Thoracic aorta (tissue), 2 donors: Measurements from ENCODE around the gene DCBLD1. TPM values are rescaled to one million over a fixed set of nuclear protein-coding genes. Genes with fewer than 3 reads are reported as not detected.

Experiments
- ATAC-seq: fragments of 150-250 bp; one replicate; pipeline ENCODE4 v1.8.0; 2017; ENCODE audit warnings: low read depth; ENCODE audit not compliant: insufficient number of reproducible peaks, low FRiP score
- DNase-seq: peaks from one replicate; pipeline ENCODE4 v3.0.0-alpha.2; 2020; ENCODE audit warnings: low spot score
- H3K27ac ChIP-seq, 2 donors: fragments of 200-600 bp; sonication (generic); 1 replicate in 1 of 2; 2 replicates in 1 of 2; pipeline ENCODE4 v1.5.1; 2016; ENCODE audit warnings: mild to moderate bottlenecking in 2 of 2, moderate library complexity in 2 of 2
- H3K27me3 ChIP-seq: fragments of 200-600 bp; sonication (generic); replicated peaks from 2 replicates; pipeline ENCODE4 v1.6.0; 2016; ENCODE audit warnings: mild to moderate bottlenecking; ENCODE audit not compliant: insufficient read depth
- H3K36me3 ChIP-seq: fragments of 200-600 bp; sonication (generic); one replicate; pipeline ENCODE4 v1.5.1; 2016
- H3K4me1 ChIP-seq, 2 donors: fragments of 200-600 bp; sonication (generic); 1 replicate in 1 of 2; 2 replicates in 1 of 2; pipeline versions ENCODE4 v1.5.1 to v1.6.0; 2016; ENCODE audit warnings: low read depth in 2 of 2, mild to moderate bottlenecking in 1 of 2; ENCODE audit not compliant: control insufficient read depth in 1 of 2
- H3K4me3 ChIP-seq: fragments of 200-600 bp; sonication (generic); 2 replicates; pipeline ENCODE4 v1.5.1; 2016; ENCODE audit warnings: mild to moderate bottlenecking
- H3K9me3 ChIP-seq: fragments of 200-600 bp; sonication (generic); 2 replicates; pipeline ENCODE4 v1.5.1; 2016
- CTCF ChIP-seq: fragments of 200-600 bp; sonication (generic); IDR thresholded peaks from one replicate; pipeline ENCODE4 v1.5.1; 2019; ENCODE audit warnings: antibody characterized with exemption
- total RNA-seq, 2 donors: library from RNA; depleted of rRNA; stranded (reverse); fragments of >200 nt; gene quantifications; one replicate each; pipeline versions ENCODE4 v1.1.0 to v1.2.3, GENCODE V29; 2016

Gene DCBLD1
- total RNA-seq, 2 donors from 2014 or later, result 6.4 to 33.2 TPM

- H3K36me3 ChIP-seq, result no peaks in the 10 kb centered on the region
- no peak for ATAC-seq
Measured at GRCh38 chr6:117550618-117551242, 68.3 kb downstream of the DCBLD1 start.

GRCh38 chr6:117552618-117553017 lies 70.1 kb downstream of the DCBLD1 start:
- H3K9me3 ChIP-seq, result no peaks in the 10 kb centered on the region
- no peak for TF ChIP-seq CTCF
- no peak for ATAC-seq
- H3K36me3 ChIP-seq, result no peaks in the 10 kb centered on the region
- no peak overlapping the region for H3K27ac ChIP-seq
- peaks cover 4 to 12% of the 10 kb centered on the region in 2 donors for H3K4me1 ChIP-seq
- no peaks in the 10 kb centered on the region for H3K27me3 ChIP-seq
- no peak overlapping the region for H3K4me3 ChIP-seq
- DNase-seq, result no peak

More at GRCh38 chr6:117550618-117551242, 68.3 kb downstream of the DCBLD1 start:
- Histone ChIP-seq H3K9me3 (no peaks in the 10 kb centered on the region), H3K4me1 (peaks cover 4 to 12% of the 10 kb centered on the region in 2 donors), H3K27me3 (no peaks in the 10 kb centered on the region), H3K27ac (no peak overlapping the region), H3K4me3 (no peak overlapping the region)
- DNase-seq, result no peak
- TF ChIP-seq CTCF, result no peak

- Histone ChIP-seq H3K4me3 (no peak overlapping the region), H3K4me1 (peaks cover 4 to 12% of the 10 kb centered on the region in 2 donors), H3K36me3 (no peaks in the 10 kb centered on the region), H3K27me3 (no peaks in the 10 kb centered on the region), H3K9me3 (no peaks in the 10 kb centered on the region), H3K27ac (no peak overlapping the region)
- DNase-seq (no peak), ATAC-seq (no peak)
- TF ChIP-seq CTCF, result no peak
Measured at GRCh38 chr6:117553142-117553541, 70.7 kb downstream of the DCBLD1 start.

GRCh38 chr6:117555262-117555849 lies 72.9 kb downstream of the DCBLD1 start:
- H3K4me1 ChIP-seq, result no peaks in the 10 kb centered on the region
- no peak for ATAC-seq

More at GRCh38 chr6:117555262-117555849, 72.9 kb downstream of the DCBLD1 start:
- Histone ChIP-seq H3K4me3 (no peak overlapping the region), H3K36me3 (no peaks in the 10 kb centered on the region), H3K27me3 (no peaks in the 10 kb centered on the region), H3K9me3 (no peaks in the 10 kb centered on the region), H3K27ac (no peak overlapping the region)
- DNase-seq, result no peak
- TF ChIP-seq CTCF, result no peak
